Fibroblast of the aortic adventitia (primary cell): ENCODE measurements around the gene TCF7L1. TPM values are rescaled to one million over a fixed set of nuclear protein-coding genes. Genes with fewer than 3 reads are reported as not detected.

Source experiments
- DNase-seq: peaks from one replicate; pipeline ENCODE4 v3.0.0-alpha.2; 2010; ENCODE audit warnings: low read depth
- H3K4me3 ChIP-seq: 2 replicates; pipeline ENCODE4 v1.5.1; 2011; ENCODE audit warnings: low read depth, mild to moderate bottlenecking, control low read depth, low read length, moderate library complexity
- total RNA-seq: library from RNA; depleted of rRNA; stranded (reverse); fragments of >200 nt; gene quantifications from 2 replicates; pipeline ENCODE4 v1.2.3, GENCODE V29; 2012; ENCODE audit warnings: low replicate concordance
- TF ChIP-seq, protein P1 (sequence below): IDR thresholded peaks from 2 replicates; pipeline ENCODE4 v1.5.1; 2011; ENCODE audit warnings: mild to moderate bottlenecking, low read length, control low read depth, inconsistent platforms; ENCODE audit not compliant: insufficient read depth

The TCF7L1 gene
- total RNA-seq, 1 donor = 3.7 TPM

DNA sequence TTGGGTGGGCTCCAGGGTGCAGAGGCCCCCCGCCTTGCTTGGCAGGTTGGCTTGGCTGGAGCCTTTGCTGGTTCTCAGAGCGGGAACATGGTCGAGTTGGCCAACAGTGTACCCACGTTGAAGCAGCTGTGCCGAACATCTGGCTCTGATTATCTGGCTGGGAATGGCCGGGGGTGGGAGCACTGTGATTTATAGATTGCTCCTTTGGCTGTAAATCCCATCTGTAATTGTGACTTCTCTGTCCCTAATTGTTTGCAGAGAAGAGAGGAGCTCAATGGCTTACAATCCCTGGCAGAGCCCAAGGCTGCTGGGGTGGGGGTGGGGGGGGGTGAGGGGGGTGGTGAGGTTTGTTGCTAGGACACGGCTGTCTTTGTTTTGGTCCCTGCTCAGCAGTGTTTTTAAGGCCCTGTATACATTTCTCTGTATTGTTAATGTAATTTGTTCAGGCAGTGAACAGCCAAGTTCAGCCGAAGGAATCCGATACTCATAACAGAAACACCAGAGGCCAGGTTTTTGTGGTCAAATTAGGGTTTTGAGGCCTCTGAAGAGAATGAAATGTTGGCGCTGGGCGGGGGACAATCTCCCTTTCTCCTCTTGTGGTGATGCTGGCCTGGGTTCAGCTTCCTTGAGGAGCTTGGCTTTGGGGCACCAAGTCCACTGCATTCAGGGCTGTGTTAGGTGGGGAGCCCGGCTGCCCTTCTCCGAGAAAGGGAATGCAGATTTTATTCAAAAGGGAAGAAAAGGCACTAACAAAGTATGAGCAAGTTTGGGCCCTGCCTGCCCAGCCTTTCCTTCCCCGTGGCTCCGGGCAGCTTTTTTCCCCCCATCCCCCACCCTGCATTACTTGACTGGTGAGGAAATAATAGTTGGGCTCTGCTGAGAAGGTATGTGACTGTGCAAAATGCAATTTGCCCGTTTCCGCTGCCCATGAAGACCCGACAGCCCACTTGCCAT is 82.5 kb downstream of the TCF7L1 start:
- H3K4me3 ChIP-seq = no peak overlapping the region
- TF ChIP-seq, protein P1, sequence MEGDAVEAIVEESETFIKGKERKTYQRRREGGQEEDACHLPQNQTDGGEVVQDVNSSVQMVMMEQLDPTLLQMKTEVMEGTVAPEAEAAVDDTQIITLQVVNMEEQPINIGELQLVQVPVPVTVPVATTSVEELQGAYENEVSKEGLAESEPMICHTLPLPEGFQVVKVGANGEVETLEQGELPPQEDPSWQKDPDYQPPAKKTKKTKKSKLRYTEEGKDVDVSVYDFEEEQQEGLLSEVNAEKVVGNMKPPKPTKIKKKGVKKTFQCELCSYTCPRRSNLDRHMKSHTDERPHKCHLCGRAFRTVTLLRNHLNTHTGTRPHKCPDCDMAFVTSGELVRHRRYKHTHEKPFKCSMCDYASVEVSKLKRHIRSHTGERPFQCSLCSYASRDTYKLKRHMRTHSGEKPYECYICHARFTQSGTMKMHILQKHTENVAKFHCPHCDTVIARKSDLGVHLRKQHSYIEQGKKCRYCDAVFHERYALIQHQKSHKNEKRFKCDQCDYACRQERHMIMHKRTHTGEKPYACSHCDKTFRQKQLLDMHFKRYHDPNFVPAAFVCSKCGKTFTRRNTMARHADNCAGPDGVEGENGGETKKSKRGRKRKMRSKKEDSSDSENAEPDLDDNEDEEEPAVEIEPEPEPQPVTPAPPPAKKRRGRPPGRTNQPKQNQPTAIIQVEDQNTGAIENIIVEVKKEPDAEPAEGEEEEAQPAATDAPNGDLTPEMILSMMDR = no peak
- DNase-seq = peak; percentile 94

DNA sequence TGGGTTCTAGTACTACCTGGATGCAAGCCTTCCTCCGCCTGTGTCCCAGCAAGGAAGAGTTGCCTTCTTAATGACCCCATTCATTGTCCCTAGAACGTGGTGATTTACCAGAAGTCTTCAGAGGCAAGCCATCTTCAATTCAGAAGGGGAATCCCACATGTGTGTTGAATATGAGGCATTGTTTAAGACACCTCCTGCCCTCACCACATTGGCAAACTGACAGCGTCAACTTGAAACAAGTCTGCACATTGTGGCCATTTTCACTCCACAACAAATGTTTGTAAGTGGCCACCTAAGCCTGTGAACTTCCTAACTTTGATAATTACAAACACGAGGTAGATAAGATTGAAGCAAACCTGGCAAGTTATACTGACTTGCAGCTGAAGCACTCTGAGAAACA is 83.7 kb downstream of the TCF7L1 start:
- no peak overlapping the region for H3K4me3 ChIP-seq
- TF ChIP-seq, protein P1 = no peak
- DNase-seq = no peak

DNA sequence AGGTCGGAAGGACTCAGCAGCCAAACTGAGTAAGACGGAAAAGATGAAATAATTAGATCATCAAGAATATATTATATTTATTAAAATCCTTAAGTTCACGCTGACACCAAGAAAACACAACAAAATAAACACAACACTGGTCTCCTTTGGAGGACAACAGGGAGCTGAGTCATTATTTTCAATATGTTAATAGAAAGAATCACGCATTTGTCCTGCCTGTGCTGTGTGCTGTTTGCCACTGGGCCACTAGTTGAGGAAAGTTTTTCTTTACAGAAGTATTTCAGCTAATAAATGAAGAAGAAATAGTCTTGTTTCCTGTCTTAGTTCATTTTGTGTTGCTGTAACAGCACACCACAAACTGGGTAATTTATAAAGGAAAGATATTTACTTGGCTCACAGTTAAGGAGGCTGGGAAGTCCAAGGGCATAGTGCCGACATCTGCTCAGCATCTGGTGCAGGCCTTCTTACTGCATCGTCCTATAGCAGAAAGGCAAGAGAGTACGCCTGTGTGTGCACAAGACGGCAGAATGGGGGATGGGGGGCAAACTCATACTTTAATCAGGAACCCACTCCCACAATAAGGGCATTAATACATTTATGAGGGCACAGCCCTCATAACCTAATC is 88.0 kb downstream of the TCF7L1 start:
- no peak overlapping the region for H3K4me3 ChIP-seq
- TF ChIP-seq, protein P1 = no peak
- DNase-seq = peak; percentile 73

DNA sequence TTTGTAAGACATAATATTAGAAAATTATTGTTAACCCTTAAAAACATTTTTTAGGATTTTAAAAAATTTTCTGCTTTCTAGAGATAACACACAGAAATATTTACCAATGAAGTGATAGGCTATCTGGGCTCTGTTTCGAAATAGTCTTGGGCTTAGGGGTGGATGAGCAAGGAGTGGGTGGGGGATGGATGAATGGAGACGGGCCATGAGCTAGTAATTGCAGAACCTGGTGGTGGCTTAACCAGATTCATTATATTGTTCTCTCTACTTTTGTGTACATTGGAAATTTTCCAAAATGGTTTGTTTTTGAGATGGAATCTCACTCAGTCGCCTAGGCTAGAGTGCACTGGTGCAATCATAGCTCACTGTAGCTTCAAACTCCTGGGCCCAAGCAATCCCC is 89.6 kb downstream of the TCF7L1 start:
- peak; percentile 43 for DNase-seq
- TF ChIP-seq, protein P1 = no peak
- H3K4me3 ChIP-seq = no peak overlapping the region

DNA sequence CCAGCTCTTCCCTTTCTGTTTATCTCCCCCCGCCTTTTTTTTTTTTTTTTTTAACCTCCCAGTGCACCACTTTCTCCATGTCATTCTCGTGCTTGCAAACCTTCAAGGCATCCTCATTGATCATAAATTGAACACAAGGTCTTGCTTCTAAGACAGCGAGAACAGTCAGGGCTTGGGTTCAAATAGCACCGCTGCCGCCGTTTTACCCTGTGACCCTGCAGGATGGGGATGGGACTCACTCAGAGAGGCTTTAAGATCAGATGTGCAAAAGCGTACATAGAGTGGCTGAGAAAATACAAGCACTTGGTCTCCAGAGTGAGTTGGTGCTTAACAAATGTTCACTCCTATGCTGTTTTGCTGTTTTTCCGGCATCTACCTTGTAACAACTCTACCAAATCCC is 93.6 kb downstream of the TCF7L1 start:
- no peak for DNase-seq
- no peak overlapping the region for H3K4me3 ChIP-seq
- TF ChIP-seq, protein P1 = no peak

DNA sequence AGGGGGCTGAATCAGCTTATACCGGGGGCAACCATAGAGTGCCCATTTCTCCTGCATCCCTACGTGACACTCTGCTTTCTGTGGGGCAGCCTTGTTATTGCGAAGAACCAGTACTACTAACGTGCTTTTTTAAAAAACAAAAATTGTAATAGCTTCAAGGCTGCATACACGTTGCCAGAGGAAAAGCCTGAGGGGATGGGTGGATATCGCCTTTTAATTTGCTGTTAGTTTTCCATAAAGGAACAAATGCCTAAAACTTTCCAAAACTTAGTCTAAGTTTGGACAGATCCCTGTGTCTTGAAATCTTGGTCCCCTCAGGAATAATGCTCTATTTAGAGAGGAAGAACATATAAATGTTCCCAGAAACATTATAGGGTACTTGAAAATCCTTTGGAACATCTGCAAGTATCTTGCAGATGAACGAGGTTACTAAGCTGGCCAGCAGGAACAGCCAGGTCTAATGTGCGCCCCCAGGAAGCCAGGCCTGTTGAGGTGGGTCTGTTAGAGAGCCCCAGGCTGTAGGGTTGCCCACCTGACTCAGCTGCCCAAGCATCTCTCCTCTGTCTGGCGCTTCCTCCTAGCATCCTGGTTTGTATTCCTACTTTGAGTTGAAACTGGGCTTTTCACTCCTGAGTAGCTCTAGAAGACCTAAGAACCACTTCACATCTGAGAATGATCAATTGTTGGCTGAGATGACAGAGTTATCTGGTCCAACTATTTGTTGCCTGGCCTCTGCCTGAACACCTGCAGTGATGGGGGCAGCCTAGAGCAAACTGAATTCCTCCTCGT is 97.7 kb downstream of the TCF7L1 start:
- no peak overlapping the region for H3K4me3 ChIP-seq
- no peak for DNase-seq
- TF ChIP-seq, protein P1 = no peak
